Measurements from ENCODE around the gene MMP11.

DNA sequence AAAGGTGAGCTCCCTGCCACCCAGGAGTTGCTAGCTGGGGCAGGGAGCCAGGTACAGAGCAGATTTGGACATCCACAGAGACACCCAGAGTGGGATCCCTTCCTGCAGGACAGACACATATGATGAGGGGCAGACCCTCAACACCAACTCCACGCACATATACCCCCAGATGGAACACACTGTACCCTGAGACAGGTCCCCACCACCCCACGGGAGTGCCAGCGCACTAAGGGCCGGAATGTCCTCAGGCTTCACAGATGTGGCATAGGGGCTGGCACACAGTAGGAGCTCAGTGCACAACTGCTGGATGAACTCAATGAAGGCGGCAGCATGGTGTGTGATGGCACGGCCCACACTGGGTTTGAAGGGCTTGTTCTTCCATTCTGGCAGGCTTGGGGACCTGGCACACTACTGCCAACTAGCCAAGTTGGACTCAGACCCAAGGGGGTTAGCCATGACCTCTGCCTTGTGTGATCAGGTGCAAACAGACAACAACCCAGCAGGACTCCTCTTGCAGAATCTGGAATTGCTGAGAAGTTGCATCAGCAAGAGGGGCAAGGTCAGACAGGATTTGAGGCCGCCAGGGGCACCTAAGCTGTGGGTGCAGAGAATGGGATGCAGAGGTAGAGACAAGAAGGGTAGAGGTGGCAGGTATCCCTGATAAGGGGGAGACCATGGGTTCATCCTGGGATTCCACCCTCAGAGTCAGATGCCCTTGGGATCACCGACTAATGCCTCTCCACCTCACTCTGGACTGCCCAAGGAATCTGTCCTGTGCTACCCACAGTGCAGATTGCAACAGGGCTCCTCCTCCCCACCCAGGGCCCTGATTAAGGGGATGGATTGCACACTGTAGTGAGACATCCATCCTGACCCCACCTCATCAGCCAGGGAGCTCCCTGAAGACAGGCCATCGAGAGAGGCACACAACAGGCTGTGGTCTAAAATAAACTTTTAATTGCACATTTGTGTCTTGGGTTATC is 7.5 kb upstream of the MMP11 start:
- TF ChIP-seq, protein P1, sequence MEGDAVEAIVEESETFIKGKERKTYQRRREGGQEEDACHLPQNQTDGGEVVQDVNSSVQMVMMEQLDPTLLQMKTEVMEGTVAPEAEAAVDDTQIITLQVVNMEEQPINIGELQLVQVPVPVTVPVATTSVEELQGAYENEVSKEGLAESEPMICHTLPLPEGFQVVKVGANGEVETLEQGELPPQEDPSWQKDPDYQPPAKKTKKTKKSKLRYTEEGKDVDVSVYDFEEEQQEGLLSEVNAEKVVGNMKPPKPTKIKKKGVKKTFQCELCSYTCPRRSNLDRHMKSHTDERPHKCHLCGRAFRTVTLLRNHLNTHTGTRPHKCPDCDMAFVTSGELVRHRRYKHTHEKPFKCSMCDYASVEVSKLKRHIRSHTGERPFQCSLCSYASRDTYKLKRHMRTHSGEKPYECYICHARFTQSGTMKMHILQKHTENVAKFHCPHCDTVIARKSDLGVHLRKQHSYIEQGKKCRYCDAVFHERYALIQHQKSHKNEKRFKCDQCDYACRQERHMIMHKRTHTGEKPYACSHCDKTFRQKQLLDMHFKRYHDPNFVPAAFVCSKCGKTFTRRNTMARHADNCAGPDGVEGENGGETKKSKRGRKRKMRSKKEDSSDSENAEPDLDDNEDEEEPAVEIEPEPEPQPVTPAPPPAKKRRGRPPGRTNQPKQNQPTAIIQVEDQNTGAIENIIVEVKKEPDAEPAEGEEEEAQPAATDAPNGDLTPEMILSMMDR (IDR thresholded peaks at IDR 0.05; ENCODE audit: low read depth, low read length): no peak
- TF ChIP-seq POLR2A (IDR thresholded peaks at IDR 0.05; ENCODE audit: extremely low read depth, insufficient read length): no peak
- TF ChIP-seq, protein P2, sequence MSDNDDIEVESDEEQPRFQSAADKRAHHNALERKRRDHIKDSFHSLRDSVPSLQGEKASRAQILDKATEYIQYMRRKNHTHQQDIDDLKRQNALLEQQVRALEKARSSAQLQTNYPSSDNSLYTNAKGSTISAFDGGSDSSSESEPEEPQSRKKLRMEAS (IDR thresholded peaks at IDR 0.05; ENCODE audit: low read depth, low read length): no peak
